ENCODE data around the gene RSU1. TPM values are rescaled to one million over a fixed set of nuclear protein-coding genes. Genes with fewer than 3 reads are reported as not detected.

The RSU1 gene
- total and polyA plus RNA-seq, 2 donors (not counting 1 experiment from before 2014, with no cell fraction given) = 46.9 to 252 TPM

- H3K27me3 ChIP-seq (ENCODE audit: control insufficient read depth, insufficient read depth, low read length) = no peaks in the 10 kb centered on the region
- H3K9ac ChIP-seq (ENCODE audit: insufficient read depth, low read length) = no peak overlapping the region
- TF ChIP-seq, protein P1, sequence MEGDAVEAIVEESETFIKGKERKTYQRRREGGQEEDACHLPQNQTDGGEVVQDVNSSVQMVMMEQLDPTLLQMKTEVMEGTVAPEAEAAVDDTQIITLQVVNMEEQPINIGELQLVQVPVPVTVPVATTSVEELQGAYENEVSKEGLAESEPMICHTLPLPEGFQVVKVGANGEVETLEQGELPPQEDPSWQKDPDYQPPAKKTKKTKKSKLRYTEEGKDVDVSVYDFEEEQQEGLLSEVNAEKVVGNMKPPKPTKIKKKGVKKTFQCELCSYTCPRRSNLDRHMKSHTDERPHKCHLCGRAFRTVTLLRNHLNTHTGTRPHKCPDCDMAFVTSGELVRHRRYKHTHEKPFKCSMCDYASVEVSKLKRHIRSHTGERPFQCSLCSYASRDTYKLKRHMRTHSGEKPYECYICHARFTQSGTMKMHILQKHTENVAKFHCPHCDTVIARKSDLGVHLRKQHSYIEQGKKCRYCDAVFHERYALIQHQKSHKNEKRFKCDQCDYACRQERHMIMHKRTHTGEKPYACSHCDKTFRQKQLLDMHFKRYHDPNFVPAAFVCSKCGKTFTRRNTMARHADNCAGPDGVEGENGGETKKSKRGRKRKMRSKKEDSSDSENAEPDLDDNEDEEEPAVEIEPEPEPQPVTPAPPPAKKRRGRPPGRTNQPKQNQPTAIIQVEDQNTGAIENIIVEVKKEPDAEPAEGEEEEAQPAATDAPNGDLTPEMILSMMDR (conservative IDR thresholded peaks at IDR 0.05 in 1 of 2, IDR thresholded peaks at IDR 0.05 in 1 of 2; ENCODE audit: low read depth in 1 of 2, low read length in 2 of 2) = no peak
- no peak for TF ChIP-seq EZH2 (IDR thresholded peaks at IDR 0.05; ENCODE audit: low read length, missing control alignments)
- no peaks in the 10 kb centered on the region for H3K9me3 ChIP-seq (ENCODE audit: control insufficient read depth, insufficient read depth, low read depth, low read length)
- no peaks in the 10 kb centered on the region for H3K4me1 ChIP-seq (ENCODE audit: control insufficient read depth, extremely low read depth, insufficient read depth, low read length)
- H3K79me2 ChIP-seq (ENCODE audit: control insufficient read depth, insufficient read depth, low read length) = peaks cover 27% of the 10 kb centered on the region
- H3K36me3 ChIP-seq (ENCODE audit: control insufficient read depth, insufficient read depth, low read length) = no peaks in the 10 kb centered on the region
- H2AFZ ChIP-seq (ENCODE audit: low read length) = no peak overlapping the region
- no peak for DNase-seq (ENCODE audit: low read depth in 2 of 2)
- no peak overlapping the region for H3K27ac ChIP-seq (ENCODE audit: insufficient read depth, low read length)
- no peak overlapping the region for H3K4me2 ChIP-seq (ENCODE audit: extremely low read depth, insufficient read depth, low read length)
- H3K4me3 ChIP-seq (replicated peaks in 1 of 4; ENCODE audit: control extremely low read depth in 1 of 4, insufficient read depth in 1 of 4, low read depth in 3 of 4, low read length in 4 of 4) = no peak overlapping the region
- H4K20me1 ChIP-seq (ENCODE audit: control insufficient read depth, extremely low read depth, insufficient read depth, low read length) = no peaks in the 10 kb centered on the region
Observed at GRCh38 chr10:16798571-16798970, 18.7 kb downstream of the RSU1 start.

- DNase-seq (ENCODE audit: low read depth in 2 of 2) = no peak
- Histone ChIP-seq H3K36me3 (ENCODE audit: control insufficient read depth, insufficient read depth, low read length) (no peaks in the 10 kb centered on the region), H3K9me3 (ENCODE audit: control insufficient read depth, insufficient read depth, low read depth, low read length) (no peaks in the 10 kb centered on the region), H3K27ac (ENCODE audit: insufficient read depth, low read length) (no peak overlapping the region), H3K4me2 (ENCODE audit: extremely low read depth, insufficient read depth, low read length) (no peak overlapping the region), H3K4me1 (ENCODE audit: control insufficient read depth, extremely low read depth, insufficient read depth, low read length) (no peaks in the 10 kb centered on the region), H3K4me3 (replicated peaks in 1 of 4; ENCODE audit: control extremely low read depth in 1 of 4, insufficient read depth in 1 of 4, low read depth in 3 of 4, low read length in 4 of 4) (no peak overlapping the region), H3K79me2 (ENCODE audit: control insufficient read depth, insufficient read depth, low read length) (peaks cover 24% of the 10 kb centered on the region), H3K27me3 (ENCODE audit: control insufficient read depth, insufficient read depth, low read length) (no peaks in the 10 kb centered on the region), H2AFZ (ENCODE audit: low read length) (no peak overlapping the region), H3K9ac (ENCODE audit: insufficient read depth, low read length) (no peak overlapping the region), H4K20me1 (ENCODE audit: control insufficient read depth, extremely low read depth, insufficient read depth, low read length) (no peaks in the 10 kb centered on the region)
- TF ChIP-seq, protein P1 (conservative IDR thresholded peaks at IDR 0.05 in 1 of 2, IDR thresholded peaks at IDR 0.05 in 1 of 2; ENCODE audit: low read depth in 1 of 2, low read length in 2 of 2) = no peak
- no peak for TF ChIP-seq EZH2 (IDR thresholded peaks at IDR 0.05; ENCODE audit: low read length, missing control alignments)
Observed at GRCh38 chr10:16795410-16796073, 21.7 kb downstream of the RSU1 start.

GRCh38 chr10:16794005-16794404 lies 23.2 kb downstream of the RSU1 start:
- no peak overlapping the region for H2AFZ ChIP-seq (ENCODE audit: low read length)
- no peak overlapping the region for H3K9ac ChIP-seq (ENCODE audit: insufficient read depth, low read length)
- TF ChIP-seq, protein P1 (conservative IDR thresholded peaks at IDR 0.05 in 1 of 2, IDR thresholded peaks at IDR 0.05 in 1 of 2; ENCODE audit: low read depth in 1 of 2, low read length in 2 of 2) = no peak
- TF ChIP-seq EZH2 (IDR thresholded peaks at IDR 0.05; ENCODE audit: low read length, missing control alignments) = no peak
- H3K27ac ChIP-seq (ENCODE audit: insufficient read depth, low read length) = no peak overlapping the region
- H3K4me1 ChIP-seq (ENCODE audit: control insufficient read depth, extremely low read depth, insufficient read depth, low read length) = no peaks in the 10 kb centered on the region
- no peak for DNase-seq (ENCODE audit: low read depth in 2 of 2)
- no peak overlapping the region for H3K4me3 ChIP-seq (replicated peaks in 1 of 4; ENCODE audit: control extremely low read depth in 1 of 4, insufficient read depth in 1 of 4, low read depth in 3 of 4, low read length in 4 of 4)
- H4K20me1 ChIP-seq (ENCODE audit: control insufficient read depth, extremely low read depth, insufficient read depth, low read length) = no peaks in the 10 kb centered on the region
- no peaks in the 10 kb centered on the region for H3K36me3 ChIP-seq (ENCODE audit: control insufficient read depth, insufficient read depth, low read length)
- no peaks in the 10 kb centered on the region for H3K27me3 ChIP-seq (ENCODE audit: control insufficient read depth, insufficient read depth, low read length)
- H3K9me3 ChIP-seq (ENCODE audit: control insufficient read depth, insufficient read depth, low read depth, low read length) = no peaks in the 10 kb centered on the region
- peaks cover 22% of the 10 kb centered on the region for H3K79me2 ChIP-seq (ENCODE audit: control insufficient read depth, insufficient read depth, low read length)
- H3K4me2 ChIP-seq (ENCODE audit: extremely low read depth, insufficient read depth, low read length) = no peak overlapping the region
